Panc1 (cell line): Measurements from ENCODE around the gene KIF3B. TPM values are rescaled to one million over a fixed set of nuclear protein-coding genes. Genes with fewer than 3 reads are reported as not detected.

Source experiments
- ATAC-seq: fragments of 200-7000 bp; cut with Tn5 transposase; 2 replicates; pipeline ENCODE4 v1.9.1; 2020; ENCODE audit warnings: mild to moderate bottlenecking, moderate library complexity
- BruUV-seq: library from RNA; stranded (reverse); fragments of 400-500 nt; replicated peaks from 2 replicates; lab custom pipeline; 2021; lab: Mats Ljungman, UMichigan
- CTCF ChIA-PET: fragments of 300-600 bp; sonication (Branson Sonifier 250); formaldehyde crosslinking; loops from one replicate; lab custom pipeline; 2022; ENCODE audit warnings: antibody characterized with exemption; lab: Charles Lee
- POLR2A ChIA-PET: fragments of 300-600 bp; sonication (Branson Sonifier 250); formaldehyde crosslinking; loops from one replicate; lab custom pipeline; 2022; ENCODE audit warnings: antibody characterized with exemption; lab: Charles Lee
- DNase-seq: peaks from one replicate; pipeline ENCODE4 v3.0.0-alpha.2; 2010; ENCODE audit warnings: low read depth, low spot score
- H3K27ac ChIP-seq: 2 replicates; pipeline ENCODE4 v1.5.1; 2011; ENCODE audit warnings: mild to moderate bottlenecking, low read length, inconsistent platforms
- H3K27me3 ChIP-seq: fragments of 200-500 bp; sonication (Bioruptor generic); 2 replicates; pipeline ENCODE4 v1.6.0; 2014; ENCODE audit warnings: low read length, inconsistent platforms; ENCODE audit not compliant: control insufficient read depth, insufficient read depth
- H3K36me3 ChIP-seq: fragments of 200-500 bp; sonication (Bioruptor generic); 2 replicates; pipeline ENCODE4 v1.5.1; 2014; ENCODE audit warnings: inconsistent platforms, mild to moderate bottlenecking, low read length, moderate library complexity; ENCODE audit not compliant: control insufficient read depth, insufficient read depth
- H3K4me1 ChIP-seq: 2 replicates; pipeline ENCODE4 v1.5.1; 2011; ENCODE audit warnings: inconsistent platforms, mild to moderate bottlenecking, low read length, moderate library complexity; ENCODE audit not compliant: control insufficient read depth, insufficient read depth
- H3K4me3 ChIP-seq, 2 experiments: 2 replicates each; pipeline ENCODE4 v1.5.1; 2011 to 2012; ENCODE audit warnings: low read depth in 2 of 2, low read length in 2 of 2, mild to moderate bottlenecking in 2 of 2, inconsistent platforms in 1 of 2, moderate library complexity in 1 of 2
- H3K9me3 ChIP-seq: fragments of 200-500 bp; sonication (Bioruptor generic); 2 replicates; pipeline ENCODE4 v1.5.1; 2014; ENCODE audit warnings: low read depth, mild to moderate bottlenecking, inconsistent platforms, low read length, moderate library complexity; ENCODE audit not compliant: control insufficient read depth, insufficient read depth
- CTCF ChIP-seq: fragments of 450-650 bp; IDR thresholded peaks from 2 replicates; pipeline ENCODE4 v1.5.1; 2017; ENCODE audit warnings: mild to moderate bottlenecking
- POLR2AphosphoS5 ChIP-seq: IDR thresholded peaks from 2 replicates; pipeline ENCODE4 v1.6.1; 2012; ENCODE audit warnings: mild to moderate bottlenecking, low read depth, low read length, moderate library complexity
- SIN3A ChIP-seq: IDR thresholded peaks from 2 replicates; pipeline ENCODE4 v1.6.1; 2012; ENCODE audit warnings: low read depth, mild to moderate bottlenecking, low read length, moderate library complexity, borderline replicate concordance; ENCODE audit not compliant: insufficient read depth
- TCF7L2 ChIP-seq: IDR thresholded peaks from 2 replicates; pipeline ENCODE4 v1.6.1; 2011; ENCODE audit warnings: mild to moderate bottlenecking, low read depth, low read length, inconsistent platforms
- in situ Hi-C: cut with HindIII; loops from 2 replicates; pipeline ENCODE4 v1.10.0; 2016; ENCODE audit warnings: low sequenced_read_pairs, low pct_unique_long_range_greater_than_20kb
- intact Hi-C: fragments of 100-400 bp; cut with micrococcal nuclease; formaldehyde crosslinking; loops from one replicate; pipeline ENCODE4 v1.10.0; 2022; ENCODE audit not compliant: unreplicated experiment
- total RNA-seq: library from RNA; stranded (reverse); gene quantifications from one replicate; pipeline ENCODE4 v1.2.1, GENCODE V29; 2021; ENCODE audit not compliant: unreplicated experiment
- TF ChIP-seq, protein P1 (sequence below), 2 experiments: IDR thresholded peaks; 2 replicates each; pipeline ENCODE4 v1.6.1; 2011 to 2012; ENCODE audit warnings: low read depth in 2 of 2, control low read depth in 1 of 2, low read length in 1 of 2, mild to moderate bottlenecking in 1 of 2, moderate library complexity in 1 of 2; ENCODE audit not compliant: insufficient read depth in 1 of 2

The KIF3B gene
- total RNA-seq, 1 experiment from 2014 or later = 67.8 TPM

DNA sequence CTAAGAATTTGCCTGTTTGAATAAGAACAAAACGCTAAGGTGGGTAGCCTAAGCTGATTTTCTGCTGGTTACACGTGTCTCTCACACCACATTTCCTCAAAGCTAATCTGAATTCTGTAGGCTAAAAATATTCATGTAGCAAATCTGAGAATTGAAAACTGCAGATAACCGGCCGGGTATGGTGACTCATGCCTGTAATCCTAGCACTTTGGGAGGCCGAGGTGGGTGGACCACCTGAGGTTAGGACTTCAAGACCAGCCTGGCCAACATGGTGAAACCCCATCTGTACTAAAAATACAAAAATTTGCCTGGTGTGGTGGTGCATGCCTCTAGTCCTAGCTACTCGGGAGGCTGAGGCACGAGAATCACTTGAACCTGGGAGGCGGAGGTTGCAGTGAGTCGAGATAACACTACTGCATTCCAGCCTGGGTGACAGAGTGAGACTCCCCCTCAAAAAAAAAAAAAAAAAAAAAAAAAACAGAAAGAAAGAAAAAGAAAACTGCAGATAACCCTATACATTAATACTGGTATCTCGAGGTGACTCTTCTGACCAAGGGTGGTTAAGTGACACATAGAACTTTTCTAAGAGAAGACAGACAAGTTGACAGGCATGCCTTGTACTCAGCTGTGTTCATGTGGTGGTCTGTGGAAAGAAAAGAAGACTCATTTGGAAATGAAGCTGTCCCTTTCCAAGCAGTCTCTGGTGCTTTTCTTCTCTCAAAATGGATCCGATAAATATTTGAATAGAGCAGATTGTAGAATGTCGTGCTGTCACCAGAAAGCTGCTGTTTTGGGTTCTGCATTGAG lies 55.9 kb downstream of the KIF3B start:
- no peaks in the 10 kb centered on the region for H3K27me3 ChIP-seq
- H3K4me3 ChIP-seq = no peak overlapping the region
- POLR2A ChIA-PET = interaction anchor here (0.6 kb wide), 1 partner anchor 855 kb away, joined by 4 read pairs; no protein-coding TSS in a partner anchor
- H3K27ac ChIP-seq = no peak overlapping the region
- H3K36me3 ChIP-seq = peaks cover 14% of the 10 kb centered on the region
- CTCF ChIA-PET = no interaction called here
- no peak for ATAC-seq
- BruUV-seq = no TSS peak
- H3K4me1 ChIP-seq = no peaks in the 10 kb centered on the region
- no peaks in the 10 kb centered on the region for H3K9me3 ChIP-seq
- in situ Hi-C loops (no loop called here), intact Hi-C loops (no loop called here)
- TF ChIP-seq TCF7L2 (no peak), CTCF (no peak), SIN3A (no peak), POLR2AphosphoS5 (no peak)
- TF ChIP-seq, protein P1, sequence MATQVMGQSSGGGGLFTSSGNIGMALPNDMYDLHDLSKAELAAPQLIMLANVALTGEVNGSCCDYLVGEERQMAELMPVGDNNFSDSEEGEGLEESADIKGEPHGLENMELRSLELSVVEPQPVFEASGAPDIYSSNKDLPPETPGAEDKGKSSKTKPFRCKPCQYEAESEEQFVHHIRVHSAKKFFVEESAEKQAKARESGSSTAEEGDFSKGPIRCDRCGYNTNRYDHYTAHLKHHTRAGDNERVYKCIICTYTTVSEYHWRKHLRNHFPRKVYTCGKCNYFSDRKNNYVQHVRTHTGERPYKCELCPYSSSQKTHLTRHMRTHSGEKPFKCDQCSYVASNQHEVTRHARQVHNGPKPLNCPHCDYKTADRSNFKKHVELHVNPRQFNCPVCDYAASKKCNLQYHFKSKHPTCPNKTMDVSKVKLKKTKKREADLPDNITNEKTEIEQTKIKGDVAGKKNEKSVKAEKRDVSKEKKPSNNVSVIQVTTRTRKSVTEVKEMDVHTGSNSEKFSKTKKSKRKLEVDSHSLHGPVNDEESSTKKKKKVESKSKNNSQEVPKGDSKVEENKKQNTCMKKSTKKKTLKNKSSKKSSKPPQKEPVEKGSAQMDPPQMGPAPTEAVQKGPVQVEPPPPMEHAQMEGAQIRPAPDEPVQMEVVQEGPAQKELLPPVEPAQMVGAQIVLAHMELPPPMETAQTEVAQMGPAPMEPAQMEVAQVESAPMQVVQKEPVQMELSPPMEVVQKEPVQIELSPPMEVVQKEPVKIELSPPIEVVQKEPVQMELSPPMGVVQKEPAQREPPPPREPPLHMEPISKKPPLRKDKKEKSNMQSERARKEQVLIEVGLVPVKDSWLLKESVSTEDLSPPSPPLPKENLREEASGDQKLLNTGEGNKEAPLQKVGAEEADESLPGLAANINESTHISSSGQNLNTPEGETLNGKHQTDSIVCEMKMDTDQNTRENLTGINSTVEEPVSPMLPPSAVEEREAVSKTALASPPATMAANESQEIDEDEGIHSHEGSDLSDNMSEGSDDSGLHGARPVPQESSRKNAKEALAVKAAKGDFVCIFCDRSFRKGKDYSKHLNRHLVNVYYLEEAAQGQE (IDR thresholded peaks at IDR 0.05; ENCODE audit: insufficient read depth in 1 of 2, low read depth in 2 of 2, low read length in 1 of 2) = no peak
- DNase-seq = no peak

- in situ Hi-C loops (no loop called here), intact Hi-C loops (no loop called here)
- Histone ChIP-seq H3K27me3 (no peaks in the 10 kb centered on the region), H3K4me3 (no peak overlapping the region), H3K27ac (no peak overlapping the region), H3K4me1 (no peaks in the 10 kb centered on the region), H3K36me3 (peaks cover 14% of the 10 kb centered on the region), H3K9me3 (no peaks in the 10 kb centered on the region)
- no peak for TF ChIP-seq CTCF
- TF ChIP-seq TCF7L2 = no peak
- no peak for TF ChIP-seq SIN3A
- TF ChIP-seq, protein P1 (IDR thresholded peaks at IDR 0.05; ENCODE audit: insufficient read depth in 1 of 2, low read depth in 2 of 2, low read length in 1 of 2) = no peak
- no peak for TF ChIP-seq POLR2AphosphoS5
- DNase-seq (no peak), ATAC-seq (no peak)
- ChIA-PET CTCF (no interaction called here), POLR2A (interaction anchor here (0.6 kb wide), 1 partner anchor 856 kb away, joined by 4 read pairs; no protein-coding TSS in a partner anchor)
- no TSS peak for BruUV-seq
Observed at GRCh38 chr20:32333988-32334885, 56.8 kb downstream of the KIF3B start.
